Loucy (cell line): Measurements from ENCODE around the gene PLEKHG4B.

Experiments
- H2AFZ ChIP-seq: fragments of 200-600 bp; sonication (generic); 2 replicates; pipeline ENCODE4 v1.6.0; 2016; ENCODE audit warnings: antibody characterized with exemption, mild to moderate bottlenecking, low read length, moderate library complexity
- H3F3A ChIP-seq: fragments of 200-600 bp; 2 replicates; pipeline ENCODE4 v1.6.0; 2016; ENCODE audit warnings: antibody characterized with exemption, low read depth, mild to moderate bottlenecking
- H3K27me3 ChIP-seq: fragments of 200-600 bp; sonication (generic); 2 replicates; pipeline ENCODE4 v1.6.1; 2014; ENCODE audit warnings: low read length, mild to moderate bottlenecking; ENCODE audit not compliant: insufficient read depth, poor library complexity, severe bottlenecking
- H3K36me3 ChIP-seq: fragments of 200-600 bp; sonication (generic); 2 replicates; pipeline ENCODE4 v1.6.1; 2016; ENCODE audit warnings: low read length; ENCODE audit not compliant: insufficient read depth
- H3K4me1 ChIP-seq: fragments of 200-600 bp; sonication (generic); 2 replicates; pipeline ENCODE4 v1.5.1; 2014; ENCODE audit warnings: low read length, mild to moderate bottlenecking; ENCODE audit not compliant: insufficient read depth, poor library complexity, severe bottlenecking
- H3K4me2 ChIP-seq: fragments of 200-600 bp; sonication (generic); 2 replicates; pipeline ENCODE4 v1.6.0; 2014; ENCODE audit warnings: antibody characterized with exemption, low read length, low read depth, mild to moderate bottlenecking; ENCODE audit not compliant: poor library complexity, severe bottlenecking
- H3K4me3 ChIP-seq: fragments of 200-600 bp; sonication (generic); 2 replicates; pipeline ENCODE4 v1.5.1; 2014; ENCODE audit warnings: low read length, mild to moderate bottlenecking, mixed read lengths; ENCODE audit not compliant: poor library complexity, severe bottlenecking
- H3K79me2 ChIP-seq: fragments of 200-600 bp; sonication (generic); 2 replicates; pipeline ENCODE4 v1.6.1; 2014; ENCODE audit warnings: low read length; ENCODE audit not compliant: insufficient read depth
- H3K9ac ChIP-seq: fragments of 200-600 bp; sonication (generic); 2 replicates; pipeline ENCODE4 v1.6.0; 2014; ENCODE audit warnings: mild to moderate bottlenecking, low read depth, low read length, moderate library complexity; ENCODE audit not compliant: poor library complexity, severe bottlenecking
- H3K9me2 ChIP-seq: fragments of 200-600 bp; sonication (generic); replicated peaks from 2 replicates; pipeline ENCODE4 v1.6.1; 2016; ENCODE audit warnings: low read depth, low read length, mixed read lengths
- H3K9me3 ChIP-seq: fragments of 200-600 bp; sonication (generic); 2 replicates; pipeline ENCODE4 v1.6.1; 2014; ENCODE audit warnings: mild to moderate bottlenecking, antibody characterized with exemption, low read length, low read depth; ENCODE audit not compliant: insufficient read depth
- H4K20me1 ChIP-seq: fragments of 200-600 bp; sonication (generic); 2 replicates; pipeline ENCODE4 v1.6.0; 2014; ENCODE audit warnings: antibody characterized with exemption, low read length, mild to moderate bottlenecking; ENCODE audit not compliant: insufficient read depth, poor library complexity, severe bottlenecking
- EZH2phosphoT487 ChIP-seq: fragments of 200-600 bp; IDR thresholded peaks from 2 replicates; pipeline ENCODE4 v1.6.1; 2018; ENCODE audit warnings: antibody characterized with exemption, mild to moderate bottlenecking, moderate library complexity, borderline replicate concordance
- TF ChIP-seq, protein P1 (sequence below): fragments of 200-600 bp; sonication (generic); conservative IDR thresholded peaks from 2 replicates; pipeline ENCODE4 v1.5.1; 2014; ENCODE audit warnings: mild to moderate bottlenecking, antibody characterized with exemption, low read length

Gene PLEKHG4B

DNA sequence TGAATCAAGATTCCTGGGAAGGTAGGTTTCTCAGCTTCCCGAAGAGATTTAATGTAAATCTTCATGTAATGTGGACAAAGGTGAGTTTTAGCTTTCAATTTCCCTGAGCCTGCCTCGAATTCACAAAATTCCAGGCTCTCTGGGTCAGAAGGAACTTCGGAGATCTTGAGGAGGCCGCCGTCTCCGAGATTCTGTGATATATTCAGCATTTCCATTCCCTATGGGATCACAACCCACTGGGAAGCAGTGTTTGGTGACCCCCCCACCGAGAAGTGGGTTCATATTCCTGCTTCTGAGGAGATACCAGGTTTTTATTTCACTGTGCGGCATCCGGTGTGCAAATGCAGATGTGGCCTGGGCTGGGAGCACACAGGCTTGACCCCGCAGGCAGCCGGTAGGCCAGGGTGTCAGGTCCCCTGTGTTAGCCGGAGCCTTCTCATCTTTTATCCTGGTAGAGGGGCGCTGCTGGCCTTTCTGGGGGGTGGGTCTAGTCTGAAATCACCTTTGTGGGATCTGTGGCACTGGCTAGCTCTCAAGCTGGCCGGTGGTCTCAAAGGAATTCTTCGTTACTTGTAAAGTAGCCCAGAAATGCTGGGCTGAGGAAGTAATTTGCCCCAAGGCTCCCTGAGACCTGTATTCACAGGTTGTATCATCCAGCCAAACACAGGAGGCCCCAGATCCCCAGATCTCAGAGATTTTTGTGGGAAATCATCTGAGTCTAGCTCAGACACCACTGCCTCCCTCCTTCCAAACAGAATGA is 1.4 kb downstream of the PLEKHG4B start:
- H3K4me2 ChIP-seq = no peak overlapping the region
- no peaks in the 10 kb centered on the region for H3K9me2 ChIP-seq
- H3K9me3 ChIP-seq = no peaks in the 10 kb centered on the region; the same call in 1 of the 2 replicates
- H3K9ac ChIP-seq = no peak overlapping the region
- H3K79me2 ChIP-seq = no peaks in the 10 kb centered on the region
- no peaks in the 10 kb centered on the region for H3K4me1 ChIP-seq
- no peaks in the 10 kb centered on the region for H4K20me1 ChIP-seq
- H3K36me3 ChIP-seq = no peaks in the 10 kb centered on the region
- H3K27me3 ChIP-seq = no peaks in the 10 kb centered on the region
- no peak overlapping the region for H3K4me3 ChIP-seq
- H3F3A ChIP-seq = no peaks in the 10 kb centered on the region
- H2AFZ ChIP-seq = no peak overlapping the region
- TF ChIP-seq, protein P1, sequence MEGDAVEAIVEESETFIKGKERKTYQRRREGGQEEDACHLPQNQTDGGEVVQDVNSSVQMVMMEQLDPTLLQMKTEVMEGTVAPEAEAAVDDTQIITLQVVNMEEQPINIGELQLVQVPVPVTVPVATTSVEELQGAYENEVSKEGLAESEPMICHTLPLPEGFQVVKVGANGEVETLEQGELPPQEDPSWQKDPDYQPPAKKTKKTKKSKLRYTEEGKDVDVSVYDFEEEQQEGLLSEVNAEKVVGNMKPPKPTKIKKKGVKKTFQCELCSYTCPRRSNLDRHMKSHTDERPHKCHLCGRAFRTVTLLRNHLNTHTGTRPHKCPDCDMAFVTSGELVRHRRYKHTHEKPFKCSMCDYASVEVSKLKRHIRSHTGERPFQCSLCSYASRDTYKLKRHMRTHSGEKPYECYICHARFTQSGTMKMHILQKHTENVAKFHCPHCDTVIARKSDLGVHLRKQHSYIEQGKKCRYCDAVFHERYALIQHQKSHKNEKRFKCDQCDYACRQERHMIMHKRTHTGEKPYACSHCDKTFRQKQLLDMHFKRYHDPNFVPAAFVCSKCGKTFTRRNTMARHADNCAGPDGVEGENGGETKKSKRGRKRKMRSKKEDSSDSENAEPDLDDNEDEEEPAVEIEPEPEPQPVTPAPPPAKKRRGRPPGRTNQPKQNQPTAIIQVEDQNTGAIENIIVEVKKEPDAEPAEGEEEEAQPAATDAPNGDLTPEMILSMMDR = no peak
- no peak for TF ChIP-seq EZH2phosphoT487

DNA sequence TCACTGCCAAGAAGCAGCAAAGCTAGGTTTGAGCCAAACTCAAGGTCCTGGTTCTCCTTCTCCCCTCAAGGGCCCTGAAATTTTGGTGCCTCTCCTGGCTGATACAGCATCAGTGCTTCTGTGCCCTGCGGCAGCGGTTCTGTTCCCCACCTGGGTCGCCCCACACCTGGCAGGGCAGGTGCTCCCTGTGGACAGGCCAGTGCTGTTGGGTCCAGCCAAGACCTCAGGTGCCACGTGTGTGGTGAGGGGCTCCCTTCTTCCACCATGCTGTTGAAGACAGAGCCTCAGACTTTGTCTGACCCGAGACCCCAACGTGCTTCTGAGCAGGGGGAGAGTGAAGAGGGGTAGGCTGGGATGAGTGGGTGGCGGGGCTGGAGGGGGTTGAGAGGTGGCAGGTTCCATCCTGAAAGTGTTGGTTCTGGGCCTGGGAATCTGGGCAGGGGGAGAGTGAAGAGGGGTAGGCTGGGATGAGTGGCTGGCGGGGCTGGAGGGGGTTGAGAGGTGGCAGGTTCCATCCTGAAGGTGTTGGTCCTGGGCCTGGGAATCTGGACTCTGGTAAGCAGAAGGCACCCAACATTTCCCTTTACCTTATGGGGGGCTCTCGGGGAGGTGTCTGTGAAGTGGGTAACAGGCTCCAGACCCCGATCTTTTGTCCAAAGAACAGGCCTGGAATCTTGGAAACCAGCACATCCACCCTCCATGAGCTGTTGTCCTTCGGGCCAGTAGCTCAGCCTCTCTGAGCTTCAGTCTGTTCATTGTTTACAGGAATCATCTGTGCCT is 2.3 kb downstream of the PLEKHG4B start:
- Histone ChIP-seq H3K9me2 (no peaks in the 10 kb centered on the region), H2AFZ (no peak overlapping the region), H3F3A (no peaks in the 10 kb centered on the region), H3K9ac (no peak overlapping the region), H3K79me2 (no peaks in the 10 kb centered on the region), H4K20me1 (no peaks in the 10 kb centered on the region), H3K27me3 (no peaks in the 10 kb centered on the region), H3K9me3 (no peaks in the 10 kb centered on the region; the same call in 1 of the 2 replicates), H3K4me1 (no peaks in the 10 kb centered on the region), H3K4me2 (no peak overlapping the region), H3K4me3 (no peak overlapping the region), H3K36me3 (no peaks in the 10 kb centered on the region)
- no peak for TF ChIP-seq EZH2phosphoT487
- TF ChIP-seq, protein P1 = no peak

DNA sequence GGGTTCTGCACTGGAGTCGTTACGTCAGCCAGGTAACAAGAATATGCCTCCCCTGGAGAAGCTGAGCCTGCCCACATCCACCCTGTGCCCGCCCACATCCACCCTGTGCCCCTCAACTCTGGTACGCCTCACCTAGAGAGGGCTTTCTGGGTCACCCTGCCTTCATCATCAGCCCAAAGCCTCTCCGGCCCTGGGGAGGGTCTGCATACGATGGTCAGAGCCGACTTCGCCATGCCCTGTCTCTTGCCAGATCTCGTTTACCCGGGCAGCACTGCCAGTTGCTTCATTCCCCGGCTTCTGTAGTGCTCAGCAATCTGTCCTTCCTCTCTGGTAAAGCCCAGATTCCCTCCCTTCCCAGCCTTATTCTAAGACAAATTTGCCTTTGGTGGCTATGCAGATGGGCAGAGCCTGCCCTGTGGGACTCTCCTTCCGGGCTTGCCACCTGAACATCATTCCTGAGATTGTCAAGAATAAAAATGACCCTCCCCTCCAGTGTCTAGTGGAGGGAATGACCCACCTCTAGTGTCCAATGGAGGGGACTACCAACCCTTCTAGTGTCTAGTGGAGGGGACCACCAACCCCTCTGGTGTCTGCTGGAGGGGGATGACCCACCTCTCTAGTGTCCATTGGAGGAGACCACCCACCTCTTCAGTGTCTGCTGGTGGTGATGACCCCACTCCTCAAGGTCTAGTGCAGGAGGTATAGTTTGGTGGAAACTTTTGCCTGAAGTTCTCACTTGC is 3.4 kb downstream of the PLEKHG4B start:
- no peaks in the 10 kb centered on the region for H3K9me2 ChIP-seq
- no peak overlapping the region for H3K4me2 ChIP-seq
- H4K20me1 ChIP-seq = no peaks in the 10 kb centered on the region
- no peaks in the 10 kb centered on the region for H3F3A ChIP-seq
- no peaks in the 10 kb centered on the region for H3K27me3 ChIP-seq
- H3K9ac ChIP-seq = no peak overlapping the region
- H2AFZ ChIP-seq = no peak overlapping the region
- no peak overlapping the region for H3K4me3 ChIP-seq
- no peaks in the 10 kb centered on the region for H3K79me2 ChIP-seq
- no peak for TF ChIP-seq EZH2phosphoT487
- TF ChIP-seq, protein P1 = no peak
- H3K36me3 ChIP-seq = no peaks in the 10 kb centered on the region
- H3K9me3 ChIP-seq = no peaks in the 10 kb centered on the region; the same call in 1 of the 2 replicates
- H3K4me1 ChIP-seq = no peaks in the 10 kb centered on the region
